ENCODE measurements around the gene SOD1. TPM values are rescaled to one million over a fixed set of nuclear protein-coding genes. Genes with fewer than 3 reads are reported as not detected.
"Not testable (repeated sequence)": the region's sequence is repeated elsewhere in the genome, so short reads cannot be mapped to it uniquely, and the experiment has no call there.

The SOD1 gene
- total and polyA plus RNA-seq, 2 experiments from 2014 or later, result 242 to 463 TPM

GRCh38 chr21:31647650-31648049 lies 11.8 kb upstream of the SOD1 start:
- Histone ChIP-seq H3K27me3 (no peaks in the 10 kb centered on the region), H3K4me1 (ENCODE audit: low read depth) (no peaks in the 10 kb centered on the region)

DNA sequence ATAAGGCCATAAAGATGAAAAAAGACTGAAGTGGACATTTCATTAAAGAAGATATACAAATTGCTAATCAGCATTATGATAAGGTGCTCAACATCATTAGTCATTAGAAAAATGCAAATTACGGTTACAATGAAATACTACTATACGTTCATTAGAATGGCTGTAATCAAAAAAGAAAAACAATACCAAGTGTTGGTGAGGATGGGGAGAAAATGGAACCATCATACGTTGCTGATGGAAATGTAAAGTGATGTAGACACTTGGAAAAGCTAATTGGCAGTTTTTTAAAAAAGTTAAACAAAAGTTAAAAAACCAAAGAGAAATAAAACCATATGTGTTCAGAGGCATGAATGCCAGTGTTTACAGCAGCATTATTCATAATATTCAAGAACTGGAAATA lies 8.6 kb upstream of the SOD1 start:
- no peaks in the 10 kb centered on the region for H3K4me1 ChIP-seq (ENCODE audit: low read depth)
- no peaks in the 10 kb centered on the region for H3K36me3 ChIP-seq
- no peaks in the 10 kb centered on the region for H3K9me3 ChIP-seq (ENCODE audit: low read depth)
- no peaks in the 10 kb centered on the region for H3K27me3 ChIP-seq
- no peak overlapping the region for H3K4me3 ChIP-seq
- no peak for DNase-seq (ENCODE audit: low read depth in 1 of 2, low spot score in 1 of 2)
- no peak for TF ChIP-seq CTCF (IDR thresholded peaks at IDR 0.05; ENCODE audit: low read depth, low read length)
- no peak overlapping the region for H3K27ac ChIP-seq

More at GRCh38 chr21:31647650-31648049, 11.8 kb upstream of the SOD1 start:
- no peak overlapping the region for H3K27ac ChIP-seq
- H3K36me3 ChIP-seq, result no peaks in the 10 kb centered on the region
- TF ChIP-seq CTCF (IDR thresholded peaks at IDR 0.05; ENCODE audit: low read depth, low read length), result no peak
- H3K4me3 ChIP-seq, result no peak overlapping the region
- DNase-seq (ENCODE audit: low read depth in 1 of 2, low spot score in 1 of 2), result no peak
- no peaks in the 10 kb centered on the region for H3K9me3 ChIP-seq (ENCODE audit: low read depth)

- not testable (repeated sequence) for H3K4me1 ChIP-seq (ENCODE audit: low read depth); H3K9me3 ChIP-seq (ENCODE audit: low read depth); H3K36me3 ChIP-seq; H3K27me3 ChIP-seq; H3K4me3 ChIP-seq; H3K27ac ChIP-seq; DNase-seq (ENCODE audit: low read depth in 1 of 2, low spot score in 1 of 2)
These were observed 8.0 kb upstream of the SOD1 start for GRCh38 chr21:31651491-31651890.

DNA sequence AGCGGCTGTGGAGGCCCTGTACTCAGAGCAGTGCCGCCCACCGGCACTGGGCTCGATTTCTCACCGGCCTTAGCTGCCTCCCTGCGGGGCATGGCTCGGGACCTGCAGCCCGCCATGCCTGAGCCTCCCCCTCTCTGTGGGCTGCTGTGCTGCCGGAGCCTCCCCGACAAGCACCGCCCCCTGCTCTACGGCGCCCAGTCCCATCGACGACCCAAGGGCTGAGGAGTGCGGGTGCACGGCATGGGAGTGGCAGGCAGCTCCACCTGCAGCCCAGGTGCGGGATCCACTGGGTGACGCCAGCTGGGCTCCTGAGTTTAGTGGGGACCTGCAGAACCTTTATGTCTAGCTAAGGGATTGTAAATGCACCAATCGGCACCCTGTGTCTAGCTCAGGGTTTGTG lies 5.2 kb upstream of the SOD1 start:
- H3K27ac ChIP-seq, result no peak overlapping the region
- DNase-seq (ENCODE audit: low read depth in 1 of 2, low spot score in 1 of 2), result no peak
- H3K4me1 ChIP-seq (ENCODE audit: low read depth), result no peaks in the 10 kb centered on the region
- H3K36me3 ChIP-seq, result no peaks in the 10 kb centered on the region
- H3K9me3 ChIP-seq (ENCODE audit: low read depth), result no peaks in the 10 kb centered on the region
- no peak for TF ChIP-seq CTCF (IDR thresholded peaks at IDR 0.05; ENCODE audit: low read depth, low read length)
- no peaks in the 10 kb centered on the region for H3K27me3 ChIP-seq
- H3K4me3 ChIP-seq, result no peak overlapping the region

DNA sequence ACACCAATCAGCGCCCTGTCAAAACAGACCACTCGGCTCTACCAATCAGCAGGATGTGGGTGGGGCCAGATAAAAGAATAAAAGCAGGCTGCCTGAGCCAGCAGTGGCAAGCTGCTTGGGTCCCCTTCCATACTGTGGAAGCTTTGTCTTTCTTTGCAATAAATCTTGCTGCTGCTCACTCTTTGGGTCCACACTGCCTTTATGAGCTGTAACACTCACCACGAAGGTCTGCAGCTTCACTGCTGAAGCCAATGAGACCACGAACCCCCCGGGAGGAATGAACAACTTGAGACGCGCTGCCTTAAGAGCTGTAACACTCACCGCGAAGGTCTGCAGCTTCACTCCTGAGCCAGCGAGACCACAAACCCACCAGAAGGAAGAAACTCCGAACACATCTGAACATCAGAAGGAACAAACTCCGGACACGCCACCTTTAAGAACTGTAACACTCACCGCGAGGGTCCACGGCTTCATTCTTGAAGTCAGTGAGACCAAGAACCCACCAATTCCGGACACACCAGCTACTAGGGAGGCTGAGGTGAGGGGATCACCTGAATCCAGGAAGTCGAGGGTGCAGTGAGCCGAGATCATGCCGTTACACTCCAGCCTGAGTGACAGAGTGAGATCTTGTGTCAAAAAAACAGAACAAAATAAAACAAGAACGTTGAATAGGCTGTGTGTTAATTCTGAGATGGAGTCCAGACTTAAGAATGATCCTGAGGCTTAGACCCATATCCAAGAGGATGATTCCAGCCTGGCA lies 4.5 kb upstream of the SOD1 start:
- not testable (repeated sequence) for H3K4me1 ChIP-seq (ENCODE audit: low read depth); DNase-seq (ENCODE audit: low read depth in 1 of 2, low spot score in 1 of 2)

GRCh38 chr21:31656199-31657095 lies 3.0 kb upstream of the SOD1 start:
- H3K36me3 ChIP-seq, result no peaks in the 10 kb centered on the region
- no peak for TF ChIP-seq CTCF (IDR thresholded peaks at IDR 0.05; ENCODE audit: low read depth, low read length)
- no peak overlapping the region for H3K27ac ChIP-seq
- no peaks in the 10 kb centered on the region for H3K27me3 ChIP-seq
- no peaks in the 10 kb centered on the region for H3K9me3 ChIP-seq (ENCODE audit: low read depth)
- H3K4me3 ChIP-seq, result no peak overlapping the region
- DNase-seq (ENCODE audit: low read depth in 1 of 2, low spot score in 1 of 2), result no peak
- no peaks in the 10 kb centered on the region for H3K4me1 ChIP-seq (ENCODE audit: low read depth)

More for the DNA sequence above, 4.5 kb upstream of the SOD1 start:
- H3K9me3 ChIP-seq (ENCODE audit: low read depth); H3K36me3 ChIP-seq; H3K27me3 ChIP-seq; H3K4me3 ChIP-seq; H3K27ac ChIP-seq: not testable (repeated sequence)

Data from cardiac muscle cell (in vitro differentiated cells and primary cell).